ENCODE results near the gene NOP53.
A peak's percentile ranks its signal among the peaks of the same experiment; 100 is the strongest.
"Not testable (repeated sequence)": the region's sequence is repeated elsewhere in the genome, so short reads cannot be mapped to it uniquely, and the experiment has no call there.

Gene NOP53

DNA sequence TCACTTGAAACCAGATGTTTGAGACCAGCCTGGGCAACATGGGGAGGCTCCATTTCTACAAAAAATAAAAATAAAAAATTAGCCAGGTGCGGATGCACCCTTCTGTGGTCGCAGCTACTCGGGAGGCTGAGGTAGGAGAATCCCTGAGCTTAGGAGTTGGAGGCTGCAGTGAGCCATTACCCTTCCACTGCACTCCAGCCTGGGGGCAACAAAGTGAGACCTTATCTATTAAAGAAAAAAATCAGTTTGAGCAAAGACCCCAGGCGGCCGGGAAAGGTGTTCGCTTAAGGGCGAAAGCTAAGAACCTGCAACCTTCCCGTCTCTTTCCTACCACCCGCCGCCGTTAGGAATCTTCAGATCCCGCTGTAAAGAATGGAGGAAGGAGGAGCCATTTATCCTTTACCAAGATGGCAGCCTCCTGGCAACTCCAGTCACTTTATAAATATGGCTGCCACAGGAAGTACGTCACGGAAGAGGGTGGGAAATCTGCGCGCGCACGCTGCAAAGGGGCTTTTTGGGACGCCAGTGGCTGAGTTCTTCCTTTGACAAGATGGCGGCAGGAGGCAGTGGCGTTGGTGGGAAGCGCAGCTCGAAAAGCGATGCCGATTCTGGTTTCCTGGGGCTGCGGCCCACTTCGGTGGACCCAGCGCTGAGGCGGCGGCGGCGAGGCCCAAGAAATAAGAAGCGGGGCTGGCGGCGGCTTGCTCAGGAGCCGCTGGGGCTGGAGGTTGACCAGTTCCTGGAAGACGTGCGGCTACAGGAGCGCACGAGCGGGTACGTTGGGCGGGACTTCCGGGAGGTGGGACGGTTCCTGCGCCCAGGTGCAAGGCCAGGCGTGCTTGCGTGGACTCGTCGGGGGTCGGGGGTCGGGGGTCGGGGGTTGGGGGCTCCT is at the start of gene NOP53:
Gene NOP53 (plus strand): TSS at position 537 of the 892 bp plus-strand sequence. CDS start 14 bp downstream, at position 551.
- DNase-seq (ENCODE audit: low read depth in 2 of 2) = peak; percentile 93 to 95

DNA sequence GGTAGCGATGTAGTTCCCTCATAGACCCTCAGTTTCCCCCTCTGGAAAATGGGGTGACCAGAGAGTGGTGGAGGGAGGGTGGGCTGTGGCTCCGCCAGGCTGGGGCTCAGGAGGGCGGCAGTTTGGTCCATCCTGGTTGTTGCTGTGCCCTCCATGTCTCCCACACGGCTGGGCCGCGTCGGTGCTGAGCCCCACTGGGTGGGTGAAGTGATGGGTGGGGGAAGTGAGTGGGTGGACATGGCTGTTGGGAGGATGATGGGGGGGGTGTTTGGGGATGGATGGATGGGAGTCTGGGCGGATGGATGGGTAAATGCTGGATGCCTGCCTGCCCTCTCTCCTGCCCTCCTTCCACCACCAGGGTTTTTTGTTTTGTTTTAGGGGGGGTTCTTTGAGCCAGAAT is 48.7 kb upstream of the NOP53 start:
- DNase-seq (ENCODE audit: low read depth in 2 of 2) = no peak

DNA sequence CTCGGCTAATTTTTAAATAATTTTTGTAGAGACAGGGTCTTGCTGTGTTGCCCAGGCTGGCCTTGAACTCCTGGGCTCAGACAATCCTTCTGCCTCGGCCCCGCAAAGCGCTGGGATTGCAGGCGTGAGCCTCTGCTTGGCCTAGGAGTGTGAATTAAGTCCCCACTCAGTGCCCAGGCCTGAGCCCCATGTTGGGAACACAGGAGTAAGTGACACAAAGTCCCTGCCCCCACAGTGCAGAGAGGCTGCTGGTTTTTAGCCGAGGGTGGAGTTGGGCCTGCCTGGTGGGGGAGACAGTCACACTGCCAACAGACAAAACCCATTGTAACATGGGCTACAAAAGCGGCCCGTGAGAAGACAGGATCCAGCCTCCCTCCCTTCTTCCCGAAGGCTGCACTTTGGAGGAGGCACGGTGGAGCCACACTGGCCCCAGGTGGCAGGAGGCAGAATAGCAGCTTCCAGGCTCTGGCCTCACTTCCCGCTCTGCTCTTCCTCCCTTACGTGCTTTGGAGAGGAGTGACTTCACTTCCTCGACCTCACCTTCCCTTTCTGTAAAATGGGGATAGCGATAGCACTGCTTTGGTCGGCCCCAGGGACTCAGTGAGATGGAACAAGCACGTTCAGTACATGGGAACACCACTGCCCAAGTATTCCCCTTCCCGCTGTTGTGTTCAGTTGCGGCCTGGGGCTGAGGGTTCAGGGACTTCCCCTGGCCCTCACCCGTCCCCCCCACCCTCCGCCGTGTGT is 47.3 kb upstream of the NOP53 start:
- peak; percentile 39 to 41 for DNase-seq (ENCODE audit: low read depth in 2 of 2)

DNA sequence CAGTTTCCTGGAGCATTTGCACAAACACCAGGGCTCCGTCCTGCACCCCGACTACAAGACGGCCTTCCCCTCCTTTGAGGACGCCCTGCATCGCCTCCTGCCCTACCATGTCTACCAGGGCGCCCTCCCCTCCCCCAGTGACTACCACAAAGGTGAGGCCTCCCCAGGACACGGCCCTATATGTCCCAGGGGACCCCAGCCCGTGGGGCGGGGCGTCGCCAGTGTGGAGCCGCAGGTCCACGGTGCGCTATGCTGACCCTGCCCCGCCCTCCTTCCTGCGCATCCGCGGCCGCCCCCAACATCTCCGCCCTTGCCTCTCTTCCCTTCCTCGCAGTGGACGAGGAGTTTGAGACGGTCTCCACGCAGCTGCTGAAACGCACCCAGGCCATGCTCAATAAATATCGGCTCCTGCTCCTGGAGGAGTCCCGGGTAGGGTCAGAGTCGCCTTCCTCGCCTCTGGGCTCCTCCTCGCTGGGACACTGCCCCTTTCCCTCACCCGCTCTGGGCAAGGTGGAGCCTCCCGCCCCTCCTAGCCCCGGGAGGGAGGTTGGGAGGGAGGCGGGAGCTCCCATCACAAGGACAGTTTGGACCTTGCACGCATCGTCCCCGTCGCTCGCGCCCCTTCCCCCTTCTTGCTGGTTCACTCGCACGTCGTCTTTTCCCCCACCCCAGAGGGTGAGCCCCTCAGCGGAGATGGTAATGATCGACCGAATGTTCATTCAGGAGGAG is 46.6 kb upstream of the NOP53 start:
- DNase-seq (ENCODE audit: low read depth in 2 of 2) = no peak

DNA sequence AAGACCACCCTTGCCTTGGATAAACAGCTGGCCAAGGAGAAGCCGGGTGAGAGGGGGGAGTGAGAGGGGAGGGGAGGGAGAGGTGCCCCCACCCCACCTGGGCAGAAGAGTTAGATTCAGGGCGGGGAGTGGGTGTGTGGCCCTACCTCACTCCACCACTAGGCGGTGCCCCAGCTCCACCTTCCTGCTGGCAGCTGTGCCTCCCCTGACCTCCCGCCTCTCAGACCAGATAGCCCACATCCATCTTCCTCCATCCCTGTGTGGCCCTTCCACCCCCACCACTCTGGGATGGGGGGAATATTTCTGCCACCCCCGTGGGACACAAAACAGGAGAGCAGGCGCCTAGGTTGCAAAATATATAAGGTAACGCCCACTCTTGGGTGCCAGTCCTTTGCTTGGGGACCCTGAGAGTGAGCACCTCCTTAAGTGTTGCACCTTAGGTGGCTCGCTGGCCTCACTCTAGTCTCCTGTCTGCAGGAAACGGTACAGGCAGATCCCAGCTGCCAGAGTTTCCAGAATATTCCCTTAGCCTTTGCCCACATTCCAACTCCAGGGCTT is 45.9 kb upstream of the NOP53 start:
- peak in 1 of 2 experiments; percentile 49 for DNase-seq (ENCODE audit: low read depth in 2 of 2)

DNA sequence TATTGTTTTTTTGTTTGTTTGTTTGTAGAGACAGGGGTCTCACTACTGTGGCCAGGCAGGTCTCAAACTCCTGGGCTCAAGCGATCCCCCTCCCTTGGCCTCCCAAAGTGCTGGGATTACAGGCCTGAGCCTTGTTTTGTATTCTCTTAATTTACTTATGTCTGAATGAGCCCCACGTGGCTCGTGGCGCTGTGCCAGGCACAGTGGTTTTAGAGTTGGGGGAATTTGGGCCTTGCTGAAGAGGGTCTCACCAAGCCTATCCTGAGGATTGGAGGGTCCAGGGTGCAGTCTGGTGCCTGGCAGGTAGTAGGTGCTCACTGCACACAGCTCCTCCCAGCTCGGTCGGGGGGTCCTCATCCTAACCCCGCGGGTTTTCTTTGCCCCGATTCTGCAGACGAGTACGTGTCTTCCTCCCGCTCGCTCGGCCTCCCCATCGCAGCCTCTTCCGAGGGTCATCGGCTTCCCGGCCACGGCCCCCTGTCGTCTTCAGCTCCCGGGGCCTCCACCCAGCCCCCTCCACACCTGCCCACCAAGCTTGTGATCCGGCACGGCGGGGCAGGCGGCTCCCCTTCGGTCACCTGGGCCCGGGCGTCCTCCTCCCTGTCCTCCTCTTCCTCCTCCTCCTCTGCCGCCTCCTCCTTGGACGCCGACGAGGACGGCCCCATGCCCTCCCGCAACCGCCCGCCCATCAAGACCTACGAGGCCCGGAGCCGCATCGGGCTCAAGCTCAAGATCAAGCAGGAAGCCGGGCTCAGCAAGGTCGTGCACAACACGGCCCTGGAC is 44.2 kb upstream of the NOP53 start:
- no peak for DNase-seq (ENCODE audit: low read depth in 2 of 2)

GRCh38 chr19:47701717-47702552 is 43.4 kb upstream of the NOP53 start:
- no peak for DNase-seq (ENCODE audit: low read depth in 2 of 2)

- no peak for DNase-seq (ENCODE audit: low read depth in 2 of 2)
Measured at GRCh38 chr19:47702671-47703070, 42.7 kb upstream of the NOP53 start.

GRCh38 chr19:47703301-47703700 is 42.0 kb upstream of the NOP53 start:
- no peak for DNase-seq (ENCODE audit: low read depth in 2 of 2)

DNA sequence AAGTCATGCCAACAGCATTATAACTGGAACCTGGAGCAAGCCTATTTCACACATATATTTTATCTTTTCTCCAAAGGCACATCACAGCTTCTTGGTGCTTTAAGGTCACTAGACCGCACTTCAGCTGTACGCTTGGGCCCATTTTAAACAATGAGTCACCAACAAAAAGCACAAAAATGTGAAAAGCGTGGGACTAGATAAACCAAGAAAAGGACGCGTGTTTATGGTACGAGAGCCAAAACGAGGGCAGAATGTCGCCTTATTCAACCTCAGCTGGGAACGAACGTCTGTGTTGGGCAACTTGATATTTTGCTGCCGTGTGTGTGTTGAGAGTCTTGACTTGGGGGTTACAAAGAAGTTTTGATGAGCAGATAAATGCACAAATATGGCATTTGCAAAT is 41.3 kb upstream of the NOP53 start:
- no peak for DNase-seq (ENCODE audit: low read depth in 2 of 2)

DNA sequence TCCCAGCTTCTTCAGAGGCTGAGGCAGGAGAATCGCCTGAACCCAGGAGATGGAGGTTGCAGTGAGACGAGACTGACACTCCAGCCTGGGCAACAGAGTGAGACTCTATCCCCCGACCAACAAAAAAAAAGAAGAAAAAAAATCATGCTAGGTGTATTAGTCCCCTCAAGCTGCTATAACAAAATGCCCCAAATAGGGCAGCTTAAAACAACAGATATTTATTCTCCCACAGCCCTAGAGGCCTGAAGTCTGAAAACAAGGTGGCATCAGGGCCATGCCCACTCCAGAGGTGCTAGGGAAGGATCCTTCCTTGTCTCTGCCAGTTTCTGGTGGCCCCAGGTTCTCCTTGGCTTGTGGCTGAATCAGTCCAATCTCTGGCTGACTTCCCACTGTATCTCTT is 40.7 kb upstream of the NOP53 start:
- no peak for DNase-seq (ENCODE audit: low read depth in 2 of 2)

DNA sequence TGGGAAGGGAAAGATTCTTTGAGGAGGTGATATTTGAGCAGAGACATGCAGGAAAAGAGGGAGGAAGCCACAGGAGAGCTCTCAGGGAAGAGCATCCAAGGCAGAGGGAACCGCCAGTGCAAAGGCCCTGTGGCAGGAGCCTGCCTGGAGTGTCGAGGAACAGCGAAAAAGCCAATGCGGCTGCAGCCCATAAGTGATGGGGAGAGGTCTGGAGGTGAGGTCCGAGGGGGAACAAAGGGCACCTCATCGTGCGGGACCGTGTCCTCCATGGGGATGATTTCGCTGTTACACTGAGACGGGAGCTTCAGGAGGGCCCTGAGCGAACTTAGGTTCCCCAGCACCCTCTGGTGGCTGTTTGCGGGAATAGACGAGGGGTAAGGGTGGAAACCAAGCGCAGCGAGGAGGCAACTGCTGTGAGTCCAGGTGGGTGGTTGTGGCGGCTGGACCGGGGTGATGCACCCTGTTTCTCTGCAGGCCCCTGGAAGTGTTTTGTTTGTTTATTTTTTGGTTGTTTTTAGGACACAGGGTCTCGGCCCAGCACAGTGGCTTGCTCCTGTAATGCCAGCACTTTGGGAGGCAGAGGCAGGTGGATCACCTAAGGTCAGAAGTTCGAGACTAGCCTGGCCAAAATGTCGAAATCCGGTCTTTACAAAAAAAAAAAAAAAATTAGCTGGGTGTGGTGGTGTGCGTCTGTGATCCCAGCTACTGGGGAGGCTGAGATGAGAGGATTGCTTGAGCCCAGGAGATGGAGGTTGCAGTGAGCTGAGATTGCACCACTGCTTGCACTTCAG is 38.0 kb upstream of the NOP53 start:
- DNase-seq (ENCODE audit: low read depth in 2 of 2) = peak; percentile 46 to 79

DNA sequence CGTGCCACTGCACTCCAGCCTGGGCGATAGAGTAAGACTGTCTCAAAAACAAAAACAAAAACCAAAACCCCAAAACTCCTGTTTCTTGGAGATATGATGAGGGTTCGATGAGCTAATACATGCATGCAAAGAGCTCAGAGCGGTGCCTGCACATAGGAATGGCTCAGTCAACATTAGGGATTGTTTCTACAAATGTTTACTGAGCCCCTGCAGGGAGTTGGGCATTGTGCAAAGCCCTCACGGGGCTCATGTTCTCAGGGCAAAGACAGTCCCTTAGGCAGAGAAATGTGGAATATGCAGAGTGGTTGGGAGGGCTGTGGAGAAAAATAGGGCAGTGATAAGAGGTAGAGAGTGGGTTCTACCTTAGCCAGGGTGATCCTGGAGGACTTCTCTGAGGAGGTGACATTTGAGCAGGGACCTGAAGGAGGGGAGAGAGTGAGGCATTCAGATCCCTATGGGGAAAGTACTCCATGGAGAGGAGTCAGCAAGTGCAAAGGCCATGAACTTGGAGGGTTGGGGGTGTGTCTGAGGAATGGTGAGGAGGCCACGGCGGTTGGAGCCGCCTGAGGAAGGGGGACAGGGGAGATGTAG is 33.6 kb upstream of the NOP53 start:
- no peak for DNase-seq (ENCODE audit: low read depth in 2 of 2)

GRCh38 chr19:47713046-47714021 is 32.0 kb upstream of the NOP53 start, which contains the start of gene EHD2:
Gene EHD2, plus strand, starts transcription at chr19:47713422. Its CDS starts 3,191 bp downstream, at chr19:47716613.
- peak in 1 of 2 experiments; percentile 39 for DNase-seq (ENCODE audit: low read depth in 2 of 2)

DNA sequence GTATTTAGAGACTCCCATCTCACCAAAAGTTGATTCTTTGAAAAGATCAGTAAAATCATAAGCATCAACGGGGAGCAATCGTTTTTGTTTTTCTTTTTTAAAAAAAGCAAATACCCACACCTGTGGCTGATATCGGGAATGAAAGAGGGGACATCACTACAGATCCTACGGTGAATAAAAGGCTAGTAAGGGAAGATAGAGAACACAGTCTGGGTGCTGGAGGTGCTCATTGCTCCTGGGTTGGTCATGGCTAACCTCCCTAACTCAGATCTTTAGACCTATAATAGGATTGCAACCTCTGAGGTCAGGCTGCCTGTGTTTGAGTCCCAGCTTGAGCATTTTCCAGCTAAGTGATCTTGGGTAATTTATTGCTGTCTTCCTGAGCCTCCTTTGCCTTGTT is 31.0 kb upstream of the NOP53 start:
- DNase-seq (ENCODE audit: low read depth in 2 of 2) = no peak

DNA sequence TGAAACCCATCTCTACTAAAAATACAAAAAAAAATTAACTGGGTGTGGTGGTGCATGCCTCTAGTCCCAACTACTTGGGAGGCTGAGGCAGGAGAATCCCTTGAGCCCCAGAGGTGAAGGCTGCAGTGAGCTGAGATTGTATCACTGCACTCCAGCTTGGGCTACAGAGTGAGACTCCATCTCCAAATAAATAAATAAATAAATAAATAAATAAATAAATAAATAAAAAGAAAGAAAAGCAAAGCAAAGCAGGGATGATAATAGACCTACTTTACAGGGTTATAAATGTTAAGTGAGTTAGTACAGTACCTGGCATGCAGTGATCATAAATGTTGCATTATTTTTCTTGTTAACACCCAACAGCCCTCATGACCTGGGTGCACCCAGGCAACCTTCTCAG is 30.5 kb upstream of the NOP53 start:
- not testable (repeated sequence) for DNase-seq (ENCODE audit: low read depth in 2 of 2)

DNA sequence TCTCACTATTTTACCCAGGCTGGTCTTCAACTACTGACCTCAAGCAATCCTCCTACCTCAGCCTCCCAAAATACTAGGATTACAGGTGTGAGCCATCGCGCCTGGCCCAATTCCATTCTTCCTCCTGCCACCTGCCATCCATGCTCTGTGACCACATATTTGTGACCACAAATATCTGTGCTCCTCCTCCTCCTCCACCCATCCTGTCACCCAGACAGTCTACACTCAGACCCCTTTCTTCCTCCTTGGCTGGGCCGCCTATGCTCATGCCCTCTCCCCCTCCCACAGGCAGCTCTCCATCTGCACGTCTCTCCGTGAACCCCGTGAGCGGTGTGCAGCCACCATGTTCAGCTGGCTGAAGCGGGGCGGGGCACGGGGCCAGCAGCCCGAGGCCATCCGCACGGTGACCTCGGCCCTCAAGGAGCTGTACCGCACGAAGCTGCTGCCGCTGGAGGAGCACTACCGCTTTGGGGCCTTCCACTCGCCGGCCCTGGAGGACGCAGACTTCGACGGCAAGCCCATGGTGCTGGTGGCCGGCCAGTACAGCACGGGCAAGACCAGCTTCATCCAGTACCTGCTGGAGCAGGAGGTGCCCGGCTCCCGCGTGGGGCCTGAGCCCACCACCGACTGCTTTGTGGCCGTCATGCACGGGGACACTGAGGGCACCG is 28.9 kb upstream of the NOP53 start:
- no peak for DNase-seq (ENCODE audit: low read depth in 2 of 2)
